HG02798 (cell line): Measurements from ENCODE around the gene GSTM1.
A peak's percentile ranks its signal among the peaks of the same experiment; 100 is the strongest.

Source experiments
- ATAC-seq: cut with Tn5 transposase; IDR thresholded peaks from one replicate; pipeline ENCODE4 v1.9.1; 2021; ENCODE audit warnings: mild to moderate bottlenecking; ENCODE audit not compliant: unreplicated experiment, poor library complexity

The GSTM1 gene

DNA sequence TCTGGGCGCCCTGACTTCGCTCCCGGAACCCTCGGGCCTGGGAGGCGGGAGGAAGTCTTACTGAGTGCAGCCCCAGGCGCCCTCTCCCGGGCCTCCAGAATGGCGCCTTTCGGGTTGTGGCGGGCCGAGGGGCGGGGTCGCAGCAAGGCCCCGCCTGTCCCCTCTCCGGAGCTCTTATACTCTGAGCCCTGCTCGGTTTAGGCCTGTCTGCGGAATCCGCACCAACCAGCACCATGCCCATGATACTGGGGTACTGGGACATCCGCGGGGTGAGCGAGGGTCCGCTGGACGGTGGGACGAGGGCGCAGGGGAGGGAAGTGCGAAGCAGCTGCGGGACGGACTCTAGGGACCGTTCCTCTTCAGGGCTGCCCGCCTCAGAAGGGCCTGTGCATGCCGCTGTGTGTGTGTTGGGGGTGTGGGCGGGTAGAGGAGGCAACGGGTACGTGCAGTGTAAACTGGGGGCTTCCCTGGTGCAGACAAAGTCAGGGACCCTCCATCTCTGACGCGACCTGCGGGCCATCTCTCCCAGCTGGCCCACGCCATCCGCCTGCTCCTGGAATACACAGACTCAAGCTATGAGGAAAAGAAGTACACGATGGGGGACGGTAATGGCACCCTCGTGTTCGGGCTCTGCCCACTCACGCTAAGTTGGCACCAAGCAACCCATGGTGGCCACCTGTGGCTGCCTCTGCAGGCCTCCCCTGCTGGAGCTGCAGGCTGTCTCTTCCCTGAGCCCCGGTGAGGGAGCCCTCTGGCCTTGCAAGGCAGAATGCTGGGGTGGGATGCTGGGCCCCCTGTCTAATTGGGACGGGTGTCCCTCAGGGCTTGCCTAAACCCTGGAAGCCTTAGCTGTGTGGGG lies at the start of gene GSTM1:
Gene GSTM1, plus strand, starts transcription at position 177 of the 859 bp plus-strand sequence. Its CDS starts 57 bp downstream, at position 234.
- peak; percentile 98 for ATAC-seq

DNA sequence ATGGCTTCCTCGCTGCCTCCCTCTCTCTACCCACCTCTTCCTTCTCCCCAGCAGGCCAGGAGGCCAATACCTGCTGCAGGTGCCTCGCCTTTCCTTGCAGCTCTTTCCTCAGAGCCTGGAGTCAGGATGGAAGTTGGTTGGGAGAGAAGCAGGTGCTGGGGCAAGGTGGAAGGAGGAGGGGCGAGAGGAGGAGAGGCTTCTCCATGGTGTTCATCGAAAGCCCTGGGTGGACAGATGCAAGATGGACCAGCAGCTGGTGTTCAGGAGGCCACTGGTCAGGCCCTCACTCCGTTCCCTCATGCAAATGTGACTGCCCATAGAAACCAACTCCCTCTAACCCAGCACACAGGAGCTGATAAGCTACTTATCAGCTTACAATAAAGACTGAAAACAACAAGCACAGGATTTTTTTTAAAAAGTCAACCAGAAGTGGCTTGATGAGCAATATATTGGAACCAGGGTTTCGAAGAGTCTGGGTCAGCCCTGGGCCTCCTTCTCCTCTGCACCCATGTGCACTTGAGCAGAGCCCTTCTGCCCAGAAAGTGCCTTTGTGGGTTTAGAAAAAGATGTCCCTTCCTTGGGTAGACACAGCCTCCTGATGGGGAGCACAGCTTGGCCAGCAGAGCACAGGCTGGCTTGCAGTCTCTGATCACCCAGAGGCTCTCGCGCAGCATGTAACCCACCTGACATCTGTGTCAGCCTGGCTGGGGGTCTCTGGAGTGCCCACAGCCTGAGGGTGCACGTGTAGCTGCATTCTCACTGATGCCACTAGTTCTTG lies 48.4 kb upstream of the GSTM1 start:
- ATAC-seq, result no peak

DNA sequence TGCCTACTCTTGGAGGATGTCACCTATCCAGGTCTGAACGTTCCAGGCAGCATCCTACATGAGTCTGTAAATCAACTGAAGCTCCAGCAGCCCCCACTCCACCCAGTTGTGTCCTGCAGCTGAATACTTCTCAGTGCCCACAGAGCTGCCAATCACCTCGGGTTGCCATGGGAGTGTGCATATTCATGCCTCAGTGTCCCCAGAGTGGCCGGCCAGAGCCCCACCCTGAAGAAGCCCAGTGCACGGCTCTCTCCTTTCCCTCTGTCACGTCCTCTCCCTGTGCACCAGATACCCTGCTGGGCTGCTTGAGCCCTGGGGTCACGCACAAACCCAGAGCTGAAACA lies 47.8 kb upstream of the GSTM1 start:
- no peak for ATAC-seq

DNA sequence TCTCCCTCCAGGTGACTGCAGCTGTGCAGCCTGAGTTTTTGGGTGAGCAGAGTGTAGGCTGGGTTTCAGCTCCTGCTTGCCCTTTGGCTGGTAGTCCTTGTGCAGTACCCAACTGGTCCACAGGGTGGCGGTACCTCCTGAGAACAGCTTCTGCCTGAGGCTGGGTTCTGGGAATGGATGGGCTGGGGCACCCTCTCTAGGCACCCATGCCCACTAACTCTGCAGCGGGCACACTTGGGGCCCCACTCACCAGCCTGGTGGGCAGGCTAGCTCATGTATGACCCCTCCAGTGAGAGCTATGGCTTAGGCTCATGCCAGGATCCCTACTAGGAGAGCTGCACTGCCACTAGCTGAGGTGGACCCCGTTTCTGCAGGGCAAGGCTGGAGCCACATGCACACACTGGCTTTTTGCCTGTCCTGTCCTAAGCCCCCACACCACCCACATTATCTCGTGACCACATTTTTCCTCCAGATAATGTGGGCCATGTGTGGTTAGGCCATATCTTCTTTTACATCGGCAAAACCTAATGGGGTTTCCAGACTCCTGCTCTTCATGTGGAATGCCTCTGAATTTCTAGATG lies 47.2 kb upstream of the GSTM1 start:
- ATAC-seq, result peak; percentile 63

DNA sequence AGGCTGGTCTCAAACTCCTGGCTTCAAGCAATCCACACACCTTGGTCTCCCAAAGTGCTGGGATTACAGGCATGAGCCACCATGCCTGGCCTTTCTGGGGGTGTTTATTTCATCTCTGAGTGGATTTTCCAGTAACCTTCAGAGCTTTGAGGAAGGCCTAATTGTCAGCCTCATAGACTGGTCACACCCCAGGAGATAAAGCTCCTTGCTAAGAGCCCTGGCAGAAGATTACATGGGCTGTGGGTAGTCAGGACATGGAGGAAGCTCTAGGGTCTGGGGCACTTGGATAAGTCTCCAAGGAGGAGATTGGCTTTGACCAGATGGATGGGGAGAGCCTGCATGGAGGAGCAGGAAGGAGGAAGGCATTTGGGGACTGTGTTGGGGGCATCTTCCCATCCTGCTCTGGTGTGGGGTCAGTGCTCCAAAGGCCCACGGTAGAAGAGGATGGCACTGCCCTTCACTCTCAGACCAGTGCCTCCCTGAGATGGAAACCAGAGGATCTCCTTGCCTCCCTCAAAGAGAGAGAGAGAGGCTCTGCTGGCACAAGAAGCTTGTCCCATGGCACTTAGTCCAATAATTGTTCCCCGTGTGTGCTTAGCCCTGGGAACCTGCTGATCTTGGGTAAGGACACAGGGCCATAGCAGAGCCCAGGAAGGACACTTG lies 46.4 kb upstream of the GSTM1 start:
- ATAC-seq, result no peak

DNA sequence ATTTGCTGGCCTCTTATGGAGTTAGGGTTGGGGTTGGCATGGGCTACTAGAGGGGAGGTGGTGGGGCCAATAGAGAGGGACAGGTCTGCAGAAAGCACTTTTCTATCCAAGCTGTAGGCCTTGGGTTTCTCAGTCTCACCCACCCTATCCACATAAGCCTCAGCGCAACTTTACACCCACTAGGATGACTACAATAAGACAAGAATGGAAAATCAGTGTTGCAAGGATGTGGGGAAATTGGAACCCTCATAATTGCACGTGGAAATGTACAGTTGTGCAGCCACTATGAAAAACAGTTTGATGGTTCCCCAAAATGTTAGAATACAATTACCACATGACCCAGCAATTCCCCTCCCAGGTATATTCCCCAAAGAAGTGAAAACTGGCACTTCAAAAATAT lies 45.8 kb upstream of the GSTM1 start:
- no peak for ATAC-seq

DNA sequence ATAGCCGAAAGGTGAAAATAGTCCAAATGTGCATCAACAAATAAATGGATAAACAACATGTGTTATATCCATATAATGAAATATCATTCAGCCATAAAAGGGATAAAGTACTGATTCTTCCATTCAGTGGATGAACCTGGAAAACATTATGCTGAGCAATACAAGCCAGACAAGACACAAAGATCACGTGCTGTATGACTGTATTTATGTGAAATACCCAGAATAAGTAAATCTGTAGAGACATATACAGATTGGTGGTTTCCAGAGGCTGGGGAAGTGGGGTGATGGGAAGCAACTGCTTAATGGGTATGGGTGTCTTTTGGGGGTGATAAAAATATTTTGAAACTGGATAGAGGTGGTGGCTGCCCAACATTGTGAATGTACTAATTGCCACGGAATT lies 45.0 kb upstream of the GSTM1 start:
- ATAC-seq, result no peak

DNA sequence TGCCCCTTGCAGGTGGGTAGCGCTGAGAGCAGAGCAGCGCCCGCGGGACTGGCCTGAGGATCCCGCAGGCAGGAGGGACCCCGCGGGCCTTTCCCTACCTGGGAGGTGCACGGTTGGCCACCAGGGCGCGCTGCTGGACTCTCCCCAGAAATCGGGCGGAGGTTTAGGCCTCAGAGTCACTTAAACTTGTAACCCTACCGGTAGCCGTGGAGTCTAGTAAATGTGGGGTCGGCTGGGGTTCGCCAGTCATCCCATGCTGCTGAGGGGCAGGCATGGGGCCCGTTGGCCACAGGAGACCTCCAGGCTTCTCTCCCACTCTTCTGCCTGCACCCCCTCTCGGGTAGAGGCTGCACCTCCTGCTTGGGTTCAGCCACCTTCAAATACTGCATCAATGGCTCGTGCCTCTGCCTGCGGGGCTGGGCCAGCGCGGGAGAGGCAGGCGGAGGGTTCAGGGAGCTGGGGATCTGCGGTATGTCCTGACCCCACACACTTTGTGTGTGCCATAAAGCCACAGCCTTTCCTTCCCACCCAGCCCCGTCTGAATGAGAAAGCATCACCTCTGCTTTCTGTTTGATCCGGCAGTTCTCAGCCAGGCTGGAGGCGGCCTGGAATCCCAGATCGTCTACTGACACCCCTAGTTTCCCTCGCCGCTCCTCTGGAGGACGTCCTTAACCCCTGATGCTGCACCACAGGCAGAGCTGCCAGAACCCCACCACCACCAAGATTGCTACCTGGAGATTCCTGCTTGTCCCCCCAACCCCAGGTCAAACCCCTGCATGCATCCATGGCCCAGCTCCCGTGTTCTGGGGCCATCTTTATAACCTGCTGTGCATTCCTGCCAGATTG lies 44.0 kb upstream of the GSTM1 start:
- peak; percentile 80 for ATAC-seq

DNA sequence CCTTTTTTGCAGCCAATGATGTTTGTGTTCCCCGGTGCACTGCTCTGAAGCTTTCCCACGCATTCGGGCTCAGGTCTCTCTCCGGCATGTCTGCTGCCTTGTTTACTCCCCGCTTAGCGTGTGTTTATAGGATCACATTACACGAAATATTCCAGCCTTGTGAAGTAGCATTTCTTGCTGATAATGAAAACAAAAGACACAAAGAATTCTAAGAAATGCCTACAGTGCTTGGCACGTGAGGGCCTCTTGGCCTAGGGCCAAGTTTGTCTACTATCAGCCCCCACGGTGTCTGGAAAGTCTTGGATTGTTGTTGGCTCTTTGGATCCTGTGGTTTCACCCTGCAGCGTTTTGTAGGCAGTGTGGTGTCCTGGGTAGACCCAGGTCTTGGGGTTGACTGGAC lies 42.9 kb upstream of the GSTM1 start:
- ATAC-seq, result no peak

DNA sequence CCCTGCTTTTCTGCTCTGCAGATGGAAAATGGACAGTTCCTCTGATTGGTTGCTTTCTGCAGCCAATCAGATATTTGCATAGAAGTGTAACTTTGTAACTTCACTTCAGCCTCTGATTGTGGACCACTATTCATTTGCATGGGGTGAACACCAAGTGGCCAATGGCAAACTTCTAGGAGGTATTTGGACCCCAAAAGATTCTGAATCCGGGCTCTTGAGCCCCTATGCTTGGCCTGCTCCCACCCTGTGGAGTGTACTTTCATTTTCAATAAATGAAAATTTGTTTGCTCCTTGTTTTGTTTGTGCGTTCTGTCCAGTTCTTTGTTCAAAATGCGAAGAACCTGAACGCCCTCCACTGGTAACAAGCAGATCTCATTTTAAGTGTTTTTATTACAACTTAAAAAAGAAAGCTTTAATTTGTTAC lies 38.1 kb upstream of the GSTM1 start:
- no peak for ATAC-seq

DNA sequence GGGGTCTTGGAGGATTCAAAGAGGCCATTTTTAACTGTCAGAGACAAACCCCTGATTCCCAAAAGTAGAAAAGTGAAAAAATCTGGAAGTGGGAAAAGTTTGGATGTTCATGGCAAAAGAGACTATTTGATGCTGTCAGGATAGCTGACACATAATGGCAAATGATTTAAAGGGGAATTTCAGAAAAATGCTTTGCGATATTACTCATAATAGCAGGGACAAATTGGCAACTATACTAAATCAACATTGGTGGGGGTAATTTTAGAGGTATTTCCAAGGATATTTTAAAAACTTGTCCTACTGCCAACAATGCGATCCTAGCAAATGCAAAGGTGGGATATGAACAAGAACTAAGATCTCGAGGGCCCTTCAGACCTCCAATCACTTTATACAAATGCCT lies 37.0 kb upstream of the GSTM1 start:
- ATAC-seq, result no peak

DNA sequence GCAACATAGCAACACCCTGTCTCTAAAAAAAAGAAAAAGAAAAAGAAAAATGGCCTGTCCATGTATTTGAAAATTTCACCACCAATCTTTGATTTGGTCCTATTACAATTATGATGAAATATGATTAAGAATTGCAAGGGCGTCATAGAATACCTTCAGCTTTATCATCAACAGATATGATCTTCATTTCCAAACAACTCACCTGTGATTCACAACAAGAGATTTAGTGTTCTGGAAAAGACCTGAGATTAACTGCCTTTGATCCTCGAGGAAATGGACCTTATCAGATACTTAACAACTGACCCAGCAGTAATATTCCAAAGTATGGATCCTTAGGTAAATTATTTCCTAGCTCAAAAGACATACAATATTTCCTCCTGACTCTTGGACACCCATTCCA lies 35.2 kb upstream of the GSTM1 start:
- ATAC-seq, result no peak

DNA sequence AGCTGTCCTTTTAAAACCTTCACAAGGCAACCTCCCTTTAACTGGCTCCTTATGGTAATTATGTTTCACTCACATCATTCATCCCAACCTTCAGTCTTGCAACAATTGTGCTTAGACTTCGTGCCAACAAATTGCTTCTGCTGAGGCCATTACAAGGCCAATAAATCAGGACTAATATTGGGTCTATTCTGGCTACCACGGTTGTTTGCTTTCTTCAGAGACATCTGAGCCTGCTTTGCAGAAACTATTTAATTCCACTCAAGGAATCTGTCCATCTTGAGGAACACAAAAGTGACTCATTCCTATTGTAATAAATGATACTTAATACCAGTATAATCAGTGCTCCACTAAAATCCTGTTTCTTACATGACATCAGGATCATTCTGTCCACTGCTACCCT lies 34.3 kb upstream of the GSTM1 start:
- no peak for ATAC-seq

DNA sequence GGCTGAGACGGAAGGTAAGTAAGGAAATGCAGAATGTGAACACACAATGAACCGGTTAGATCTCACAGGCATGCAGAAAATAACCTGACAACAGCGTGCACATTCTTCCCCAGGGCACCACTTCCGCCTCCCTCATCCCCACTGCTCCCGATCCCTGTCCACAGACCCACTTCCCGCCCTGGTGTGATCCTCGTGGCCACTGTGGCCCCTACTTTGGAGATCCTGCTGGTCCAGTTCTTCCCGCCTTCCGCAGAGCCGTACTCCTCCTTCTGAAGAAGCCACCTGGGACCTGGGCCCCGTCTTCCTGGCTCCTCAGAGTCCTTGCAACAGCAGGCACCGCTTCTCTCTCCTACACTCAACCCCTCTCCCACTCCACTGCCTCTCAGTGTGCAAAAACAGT lies 33.1 kb upstream of the GSTM1 start:
- ATAC-seq, result no peak

DNA sequence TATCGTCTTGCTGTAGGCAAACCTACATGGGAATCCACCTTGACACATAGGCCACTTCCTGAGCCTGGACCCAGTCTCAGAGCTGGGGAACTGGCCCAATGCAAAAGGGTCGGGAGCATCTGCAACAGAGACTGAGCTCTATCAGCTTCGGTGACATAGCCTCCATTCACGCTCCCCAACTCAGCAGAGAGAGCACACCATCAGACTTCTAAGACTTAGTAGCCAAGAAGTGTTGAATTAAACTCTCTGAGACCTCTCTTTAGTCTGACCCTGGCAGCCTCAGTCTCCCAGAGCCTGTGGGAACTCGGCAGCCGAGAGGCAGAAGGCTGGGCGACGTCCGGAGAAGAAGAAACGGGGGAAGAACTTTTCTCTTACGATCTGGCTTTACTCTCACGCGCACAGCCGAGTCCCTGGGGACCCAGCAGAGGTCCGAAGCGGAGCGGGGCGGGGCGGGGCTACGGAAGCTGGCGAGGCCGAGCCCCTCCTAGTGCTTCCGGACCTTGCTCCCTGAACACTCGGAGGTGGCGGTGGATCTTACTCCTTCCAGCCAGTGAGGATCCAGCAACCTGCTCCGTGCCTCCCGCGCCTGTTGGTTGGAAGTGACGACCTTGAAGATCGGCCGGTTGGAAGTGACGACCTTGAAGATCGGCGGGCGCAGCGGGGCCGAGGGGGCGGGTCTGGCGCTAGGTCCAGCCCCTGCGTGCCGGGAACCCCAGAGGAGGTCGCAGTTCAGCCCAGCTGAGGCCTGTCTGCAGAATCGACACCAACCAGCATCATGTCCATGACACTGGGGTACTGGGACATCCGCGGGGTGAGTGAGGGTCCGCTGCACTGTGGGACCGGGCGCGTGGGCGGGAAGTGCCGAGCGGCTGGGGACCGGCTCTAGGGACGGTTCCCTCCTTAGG lies 31.8 kb upstream of the GSTM1 start, which contains the start of gene GSTM4:
Gene GSTM4, plus strand, starts transcription at position 485 of the 905 bp plus-strand sequence. Its CDS starts 291 bp downstream, at position 776.
- peak; percentile 89 for ATAC-seq

DNA sequence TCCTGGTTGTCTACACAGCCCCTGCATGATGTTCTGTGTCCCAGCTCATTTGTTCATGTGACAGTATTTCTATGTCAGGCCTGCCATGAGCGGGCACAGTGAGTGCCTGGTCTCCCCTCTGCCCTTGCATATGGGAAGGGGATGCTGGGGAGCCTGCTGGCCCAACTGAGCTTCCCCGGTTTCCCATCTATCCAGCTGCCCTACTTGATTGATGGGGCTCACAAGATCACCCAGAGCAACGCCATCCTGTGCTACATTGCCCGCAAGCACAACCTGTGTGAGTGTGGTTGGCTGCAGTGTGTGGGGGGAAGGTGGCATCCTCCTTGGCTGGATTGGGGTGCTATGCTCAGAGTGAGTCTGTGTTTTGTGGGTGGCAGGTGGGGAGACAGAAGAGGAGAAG lies 30.2 kb upstream of the GSTM1 start:
- ATAC-seq, result no peak

DNA sequence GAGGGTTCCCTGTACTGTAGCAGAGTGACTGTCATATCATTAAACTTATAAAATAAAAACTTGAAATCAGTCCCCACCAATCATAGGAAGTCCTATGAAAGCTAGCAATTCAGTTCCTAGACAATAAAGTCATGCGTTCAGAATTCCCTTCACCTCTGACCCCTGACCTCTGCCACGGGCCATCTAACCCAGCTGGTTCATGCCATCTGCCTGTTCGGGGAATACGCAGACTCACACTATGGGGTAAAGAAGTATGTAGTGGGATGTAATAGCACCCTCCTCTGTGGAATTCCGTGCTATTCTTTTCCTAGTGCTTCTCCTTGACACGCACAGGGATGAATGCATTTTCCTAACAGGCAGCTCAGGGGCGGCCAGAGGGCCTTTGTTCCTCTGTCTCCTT lies 29.6 kb upstream of the GSTM1 start:
- no peak for ATAC-seq

DNA sequence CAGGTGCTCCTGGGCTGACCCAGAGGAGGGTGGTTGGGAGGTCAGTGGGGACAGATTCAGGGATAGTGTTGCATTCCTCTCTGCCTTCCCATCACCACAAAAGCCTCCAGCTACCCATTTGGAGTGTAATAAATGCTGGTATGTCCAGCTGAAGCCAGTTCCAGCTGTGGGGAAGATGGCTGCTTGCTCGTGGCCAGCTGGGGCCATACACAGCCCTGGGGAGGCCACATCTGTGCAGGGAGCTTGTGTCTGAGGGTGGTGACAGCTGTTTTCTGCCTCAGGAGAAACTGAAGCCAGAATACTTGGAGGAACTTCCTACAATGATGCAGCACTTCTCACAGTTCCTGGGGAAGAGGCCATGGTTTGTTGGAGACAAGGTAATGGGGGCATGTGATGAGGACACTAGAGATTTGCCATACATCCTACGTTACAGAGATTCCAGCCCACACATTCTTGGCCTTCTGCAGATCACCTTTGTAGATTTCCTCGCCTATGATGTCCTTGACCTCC lies 29.0 kb upstream of the GSTM1 start:
- no peak for ATAC-seq

DNA sequence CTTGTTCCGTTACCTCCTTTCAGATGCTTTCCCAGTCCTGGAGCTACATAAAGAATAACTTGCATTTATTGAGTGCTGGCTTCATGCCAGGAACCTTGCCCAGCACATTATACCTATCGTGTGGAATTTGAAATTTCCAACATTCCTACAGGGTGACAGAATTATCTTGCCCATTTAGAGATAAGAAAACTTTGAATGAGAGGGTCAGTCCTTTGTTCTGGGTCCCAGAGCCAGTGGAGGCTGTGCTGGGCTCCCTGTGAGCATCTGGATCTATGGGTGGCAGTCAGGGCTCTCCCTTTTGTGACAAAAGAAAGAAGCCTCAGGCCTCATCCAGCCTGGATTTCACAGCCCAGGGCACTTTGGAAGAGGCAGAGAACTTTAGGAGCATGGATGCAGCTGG lies 28.5 kb upstream of the GSTM1 start:
- no peak for ATAC-seq
